OCI-LY7 (cell line): ENCODE results near the gene SMAP1. TPM values are rescaled to one million over a fixed set of nuclear protein-coding genes. Genes with fewer than 3 reads are reported as not detected.

ENCODE experiments used
- BruUV-seq: library from RNA; stranded (reverse); fragments of 400-500 nt; replicated peaks from 2 replicates; lab custom pipeline; 2021; lab: Mats Ljungman, UMichigan
- CTCF ChIA-PET: fragments of 300-600 bp; sonication (Branson Sonifier 250); formaldehyde crosslinking; loops from one replicate; lab custom pipeline; 2022; ENCODE audit warnings: antibody characterized with exemption; ENCODE audit not compliant: unreplicated experiment; lab: Charles Lee
- POLR2A ChIA-PET: fragments of 300-600 bp; sonication (Branson Sonifier 250); formaldehyde crosslinking; loops from one replicate; lab custom pipeline; 2022; ENCODE audit warnings: antibody characterized with exemption; lab: Charles Lee
- DNase-seq: peaks from one replicate; pipeline ENCODE4 v3.0.0-alpha.2; 2015; ENCODE audit warnings: low spot score
- H2AFZ ChIP-seq: fragments of 200-600 bp; sonication (generic), shearing (Covaris generic); 2 replicates; pipeline ENCODE4 v1.6.1; 2014; ENCODE audit warnings: mild to moderate bottlenecking, antibody characterized with exemption, low read length, moderate library complexity
- H3K27ac ChIP-seq: fragments of 200-600 bp; sonication (generic); 2 replicates; pipeline ENCODE4 v1.5.1; 2014; ENCODE audit warnings: mixed run types, low read depth, mild to moderate bottlenecking, moderate library complexity, low read length, inconsistent platforms; ENCODE audit not compliant: poor library complexity, severe bottlenecking
- H3K36me3 ChIP-seq: fragments of 200-600 bp; sonication (generic); 2 replicates; pipeline ENCODE4 v1.6.1; 2014; ENCODE audit warnings: mild to moderate bottlenecking, antibody characterized with exemption, low read length, moderate library complexity, mixed read lengths; ENCODE audit not compliant: insufficient read depth
- H3K4me1 ChIP-seq: fragments of 200-600 bp; sonication (generic); 2 replicates; pipeline ENCODE4 v1.5.1; 2014; ENCODE audit warnings: mild to moderate bottlenecking, low read length; ENCODE audit not compliant: insufficient read depth, poor library complexity, severe bottlenecking
- H3K4me2 ChIP-seq: fragments of 200-600 bp; sonication (generic); 2 replicates; pipeline ENCODE4 v1.6.1; 2014; ENCODE audit warnings: mild to moderate bottlenecking, low read length
- H3K4me3 ChIP-seq: fragments of 200-600 bp; sonication (generic); 2 replicates; pipeline ENCODE4 v1.5.1; 2014; ENCODE audit warnings: mild to moderate bottlenecking, low read depth, low read length; ENCODE audit not compliant: poor library complexity, severe bottlenecking
- H3K79me2 ChIP-seq: fragments of 200-600 bp; sonication (generic); 2 replicates; pipeline ENCODE4 v1.6.1; 2016; ENCODE audit warnings: low read depth, mild to moderate bottlenecking, low read length, moderate library complexity, mixed read lengths; ENCODE audit not compliant: insufficient read depth
- H3K9me2 ChIP-seq: fragments of 200-600 bp; sonication (generic); 2 replicates; pipeline ENCODE4 v1.6.1; 2016; ENCODE audit warnings: mild to moderate bottlenecking, low read length, mixed read lengths; ENCODE audit not compliant: insufficient read depth
- H3K9me3 ChIP-seq: fragments of 200-600 bp; sonication (generic); 2 replicates; pipeline ENCODE4 v1.6.1; 2014; ENCODE audit warnings: mild to moderate bottlenecking, mixed run types, low read length, mixed read lengths
- H4K20me1 ChIP-seq: fragments of 200-600 bp; sonication (generic); 2 replicates; pipeline ENCODE4 v1.6.1; 2014; ENCODE audit warnings: mild to moderate bottlenecking, antibody characterized with exemption, low read length, moderate library complexity, mixed read lengths; ENCODE audit not compliant: insufficient read depth
- EZH2phosphoT487 ChIP-seq: fragments of 200-600 bp; sonication (generic); IDR thresholded peaks from 2 replicates; pipeline ENCODE4 v1.6.1; 2018; ENCODE audit warnings: low read depth, borderline replicate concordance, mild to moderate bottlenecking, mixed run types, antibody characterized with exemption, low read length, moderate library complexity, mixed read lengths
- intact Hi-C: fragments of 100-400 bp; cut with micrococcal nuclease; formaldehyde crosslinking; loops from one replicate; pipeline ENCODE4 v1.10.0; 2022; ENCODE audit not compliant: unreplicated experiment
- total RNA-seq, 2 experiments: library from RNA; depleted of rRNA in 1 of 2; stranded (reverse); fragments of >200 nt in 1 of 2; shearing (Covaris generic) in 1 of 2; gene quantifications; 2 replicates each; pipeline ENCODE4 v1.2.3, GENCODE V29; 2014 to 2022
- TF ChIP-seq, protein P1 (sequence below): fragments of 200-600 bp; sonication (generic); conservative IDR thresholded peaks from 2 replicates; pipeline ENCODE4 v1.5.1; 2014; ENCODE audit warnings: mild to moderate bottlenecking, antibody characterized with exemption, low read length, moderate library complexity, mixed read lengths

SMAP1 gene
- total RNA-seq, 2 experiments from 2014 or later: 15.1 to 28.9 TPM

DNA sequence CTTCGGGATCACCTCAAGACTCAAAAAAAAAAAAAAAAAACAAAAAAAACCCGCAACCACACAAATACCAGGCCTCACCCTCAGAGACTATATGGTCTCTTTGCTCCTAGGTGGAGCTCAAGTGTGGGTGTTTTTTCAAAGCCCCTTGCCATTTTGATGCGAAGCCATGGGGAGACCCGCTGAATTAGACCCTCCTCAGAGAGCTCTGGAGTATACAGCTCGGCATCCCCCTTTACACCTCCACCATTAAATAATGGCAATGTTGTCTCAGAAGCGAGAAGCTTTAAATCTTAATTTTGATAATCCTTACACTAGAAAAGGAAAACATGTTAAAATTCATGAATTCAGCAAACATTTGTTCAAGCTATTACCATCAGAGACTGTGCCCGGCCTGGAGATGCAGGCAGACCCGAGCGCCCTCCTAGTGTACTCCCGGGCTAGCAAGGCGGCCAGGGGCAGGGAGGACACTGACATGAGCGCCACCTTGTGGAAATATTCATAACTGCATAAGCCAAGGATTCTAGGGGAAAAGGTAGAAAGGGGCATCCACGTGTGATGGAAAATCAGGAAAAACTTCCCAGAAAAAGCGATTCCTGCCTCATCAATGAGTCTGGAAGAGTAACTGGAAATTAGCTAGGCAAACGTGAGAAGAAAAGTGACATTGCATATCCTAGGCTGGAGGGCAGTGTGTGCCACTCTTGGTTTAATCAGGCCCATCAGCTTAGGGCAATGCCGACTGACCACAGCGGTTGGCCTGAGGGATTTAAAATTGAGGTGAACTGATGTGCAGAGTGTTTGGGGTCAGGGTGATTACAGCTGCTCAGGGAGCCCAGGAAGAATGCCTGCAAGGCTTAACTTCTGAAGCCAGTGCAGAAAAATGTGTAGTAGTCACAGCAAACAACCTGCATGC, 216.6 kb downstream of the SMAP1 start:
- ChIA-PET CTCF (interaction anchor here (0.7 to 1.2 kb wide), 3 partner anchors 18 to 177 kb away, joined by 3 to 7 read pairs (median 3); no protein-coding TSS in a partner anchor), POLR2A (interaction anchor here (0.5 to 1.2 kb wide), 6 partner anchors 19 to 424 kb away, joined by 3 to 7 read pairs (median 3); no protein-coding TSS in a partner anchor)
- no peak overlapping the region for H3K4me3 ChIP-seq
- no peaks in the 10 kb centered on the region for H3K9me2 ChIP-seq
- no peaks in the 10 kb centered on the region for H3K36me3 ChIP-seq
- no peaks in the 10 kb centered on the region for H3K4me1 ChIP-seq
- no peaks in the 10 kb centered on the region for H3K79me2 ChIP-seq
- peak; percentile 61 for DNase-seq
- H4K20me1 ChIP-seq: no peaks in the 10 kb centered on the region
- TF ChIP-seq EZH2phosphoT487: no peak
- TF ChIP-seq, protein P1, sequence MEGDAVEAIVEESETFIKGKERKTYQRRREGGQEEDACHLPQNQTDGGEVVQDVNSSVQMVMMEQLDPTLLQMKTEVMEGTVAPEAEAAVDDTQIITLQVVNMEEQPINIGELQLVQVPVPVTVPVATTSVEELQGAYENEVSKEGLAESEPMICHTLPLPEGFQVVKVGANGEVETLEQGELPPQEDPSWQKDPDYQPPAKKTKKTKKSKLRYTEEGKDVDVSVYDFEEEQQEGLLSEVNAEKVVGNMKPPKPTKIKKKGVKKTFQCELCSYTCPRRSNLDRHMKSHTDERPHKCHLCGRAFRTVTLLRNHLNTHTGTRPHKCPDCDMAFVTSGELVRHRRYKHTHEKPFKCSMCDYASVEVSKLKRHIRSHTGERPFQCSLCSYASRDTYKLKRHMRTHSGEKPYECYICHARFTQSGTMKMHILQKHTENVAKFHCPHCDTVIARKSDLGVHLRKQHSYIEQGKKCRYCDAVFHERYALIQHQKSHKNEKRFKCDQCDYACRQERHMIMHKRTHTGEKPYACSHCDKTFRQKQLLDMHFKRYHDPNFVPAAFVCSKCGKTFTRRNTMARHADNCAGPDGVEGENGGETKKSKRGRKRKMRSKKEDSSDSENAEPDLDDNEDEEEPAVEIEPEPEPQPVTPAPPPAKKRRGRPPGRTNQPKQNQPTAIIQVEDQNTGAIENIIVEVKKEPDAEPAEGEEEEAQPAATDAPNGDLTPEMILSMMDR: peak; percentile 94
- intact Hi-C loops: loop anchor here (1.0 to 5.0 kb wide), 3 partner anchors 128 to 364 kb away; no protein-coding TSS in a partner anchor
- no peak overlapping the region for H2AFZ ChIP-seq
- no TSS peak for BruUV-seq
- no peaks in the 10 kb centered on the region for H3K9me3 ChIP-seq
- H3K27ac ChIP-seq: no peak overlapping the region
- no peak overlapping the region for H3K4me2 ChIP-seq

DNA sequence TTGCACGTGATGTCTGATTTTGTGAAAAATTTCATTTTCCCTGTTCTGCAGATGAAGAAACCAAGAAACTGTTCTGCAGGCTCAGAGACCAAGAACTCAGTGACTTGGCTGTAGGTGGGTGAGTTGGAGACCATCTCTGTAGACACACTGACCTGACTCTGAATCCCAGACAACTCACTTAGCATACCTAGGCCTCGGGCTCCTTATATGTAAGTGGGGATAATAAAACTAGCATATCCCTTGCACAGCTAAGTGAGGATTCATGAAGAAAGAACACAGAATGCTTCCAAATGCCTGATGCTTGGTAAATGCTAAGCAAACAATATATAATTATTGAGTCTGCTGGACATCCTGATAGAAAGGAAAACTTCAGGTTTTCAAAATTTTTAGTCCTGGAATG, 218.4 kb downstream of the SMAP1 start:
- Histone ChIP-seq H3K36me3 (no peaks in the 10 kb centered on the region), H3K4me1 (no peaks in the 10 kb centered on the region), H3K9me3 (no peaks in the 10 kb centered on the region), H3K4me3 (no peak overlapping the region), H4K20me1 (no peaks in the 10 kb centered on the region), H3K27ac (no peak overlapping the region), H3K9me2 (no peaks in the 10 kb centered on the region), H2AFZ (no peak overlapping the region), H3K4me2 (no peak overlapping the region), H3K79me2 (no peaks in the 10 kb centered on the region)
- POLR2A ChIA-PET: interaction anchor here (1.0 kb wide), 1 partner anchor 179 kb away, joined by 3 read pairs; no protein-coding TSS in a partner anchor
- intact Hi-C loops: no loop called here
- CTCF ChIA-PET: no interaction called here
- no peak for DNase-seq
- TF ChIP-seq, protein P1: no peak
- no peak for TF ChIP-seq EZH2phosphoT487
- BruUV-seq: no TSS peak
